LNCaP clone FGC (cell line): ENCODE measurements around the gene LIMS2.

ENCODE experiments used
- DNase-seq: peaks from one replicate; pipeline ENCODE4 v3.0.0-alpha.2; 2011; ENCODE audit warnings: low read depth
- H3K4me3 ChIP-seq: 2 replicates; pipeline ENCODE4 v1.5.1; 2011; ENCODE audit warnings: mild to moderate bottlenecking, low read depth, low read length, control low read depth
- TF ChIP-seq, protein P1 (sequence below): IDR thresholded peaks from 2 replicates; pipeline ENCODE4 v1.5.1; 2012; ENCODE audit warnings: mild to moderate bottlenecking; ENCODE audit not compliant: control insufficient read depth, insufficient read depth; ENCODE audit errors: extremely low read depth

The LIMS2 gene

DNA sequence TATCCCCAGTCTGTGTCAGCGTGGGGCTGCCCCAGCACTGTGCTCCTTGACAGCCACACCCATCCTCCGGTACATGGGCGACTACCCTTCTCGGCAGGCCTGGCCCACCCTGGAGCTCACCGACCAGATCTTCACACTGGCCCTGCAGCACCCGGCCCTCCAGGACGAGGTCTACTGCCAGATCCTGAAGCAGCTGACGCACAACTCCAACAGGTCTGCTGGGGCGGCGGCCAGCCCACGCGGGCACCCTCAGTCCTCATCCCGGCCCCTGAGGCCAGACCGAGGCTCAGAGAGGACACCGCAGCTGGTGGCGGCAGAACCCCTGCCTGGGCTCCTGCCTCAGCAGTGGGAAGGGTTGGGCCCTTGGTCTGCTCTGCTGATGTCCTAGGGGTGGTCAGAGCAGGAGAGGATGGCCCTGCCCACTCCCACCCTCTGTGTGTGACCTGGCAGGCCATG lies 43.8 kb downstream of the LIMS2 start:
- no peak for DNase-seq
- H3K4me3 ChIP-seq: no peak overlapping the region
- TF ChIP-seq, protein P1, sequence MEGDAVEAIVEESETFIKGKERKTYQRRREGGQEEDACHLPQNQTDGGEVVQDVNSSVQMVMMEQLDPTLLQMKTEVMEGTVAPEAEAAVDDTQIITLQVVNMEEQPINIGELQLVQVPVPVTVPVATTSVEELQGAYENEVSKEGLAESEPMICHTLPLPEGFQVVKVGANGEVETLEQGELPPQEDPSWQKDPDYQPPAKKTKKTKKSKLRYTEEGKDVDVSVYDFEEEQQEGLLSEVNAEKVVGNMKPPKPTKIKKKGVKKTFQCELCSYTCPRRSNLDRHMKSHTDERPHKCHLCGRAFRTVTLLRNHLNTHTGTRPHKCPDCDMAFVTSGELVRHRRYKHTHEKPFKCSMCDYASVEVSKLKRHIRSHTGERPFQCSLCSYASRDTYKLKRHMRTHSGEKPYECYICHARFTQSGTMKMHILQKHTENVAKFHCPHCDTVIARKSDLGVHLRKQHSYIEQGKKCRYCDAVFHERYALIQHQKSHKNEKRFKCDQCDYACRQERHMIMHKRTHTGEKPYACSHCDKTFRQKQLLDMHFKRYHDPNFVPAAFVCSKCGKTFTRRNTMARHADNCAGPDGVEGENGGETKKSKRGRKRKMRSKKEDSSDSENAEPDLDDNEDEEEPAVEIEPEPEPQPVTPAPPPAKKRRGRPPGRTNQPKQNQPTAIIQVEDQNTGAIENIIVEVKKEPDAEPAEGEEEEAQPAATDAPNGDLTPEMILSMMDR: no peak

- no peak for DNase-seq
- TF ChIP-seq, protein P1: no peak
- no peak overlapping the region for H3K4me3 ChIP-seq
Measured at GRCh38 chr2:127630864-127631540, 44.3 kb downstream of the LIMS2 start.

DNA sequence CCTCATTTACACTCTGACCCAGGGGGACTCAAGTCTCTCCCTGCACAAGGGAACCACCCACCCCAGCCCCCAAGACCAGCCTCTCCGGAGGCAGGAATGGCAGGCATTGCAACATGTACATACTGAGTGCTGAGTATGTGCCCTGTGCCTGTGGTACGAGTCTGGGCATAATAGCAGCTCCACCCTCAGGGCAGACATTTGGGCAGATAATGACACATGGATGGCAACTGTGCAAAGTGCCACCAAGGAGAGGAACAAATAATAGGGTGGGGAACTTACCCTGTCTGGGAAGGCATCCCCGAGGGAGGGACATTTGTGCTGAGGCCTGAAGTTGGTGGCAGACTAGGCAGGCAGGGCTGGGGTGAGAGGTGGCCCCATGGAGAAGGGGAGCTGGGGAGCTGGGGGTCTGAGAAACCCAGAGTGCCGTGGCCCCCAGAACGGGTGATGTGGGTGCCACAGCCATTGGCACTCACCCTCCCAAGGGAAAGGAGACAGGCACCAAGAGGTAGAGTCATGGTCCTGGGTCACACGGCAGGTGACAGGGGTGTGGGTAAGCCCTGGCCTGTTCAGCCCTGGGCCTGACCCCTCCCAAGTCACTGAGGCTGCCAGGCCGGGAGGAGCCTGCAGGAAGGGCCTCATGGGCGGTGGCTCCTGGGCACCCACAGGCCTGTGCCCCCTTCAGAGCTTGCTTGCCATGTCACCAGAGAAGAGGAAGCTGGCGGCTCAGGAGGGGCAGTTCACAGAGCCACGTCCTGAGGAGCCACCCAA lies 45.0 kb downstream of the LIMS2 start:
- no peak overlapping the region for H3K4me3 ChIP-seq
- TF ChIP-seq, protein P1: no peak

GRCh38 chr2:127629637-127630036 lies 45.7 kb downstream of the LIMS2 start:
- DNase-seq: no peak
- TF ChIP-seq, protein P1: no peak
- no peak overlapping the region for H3K4me3 ChIP-seq

More for the DNA sequence above, 45.0 kb downstream of the LIMS2 start:
- DNase-seq: no peak

DNA sequence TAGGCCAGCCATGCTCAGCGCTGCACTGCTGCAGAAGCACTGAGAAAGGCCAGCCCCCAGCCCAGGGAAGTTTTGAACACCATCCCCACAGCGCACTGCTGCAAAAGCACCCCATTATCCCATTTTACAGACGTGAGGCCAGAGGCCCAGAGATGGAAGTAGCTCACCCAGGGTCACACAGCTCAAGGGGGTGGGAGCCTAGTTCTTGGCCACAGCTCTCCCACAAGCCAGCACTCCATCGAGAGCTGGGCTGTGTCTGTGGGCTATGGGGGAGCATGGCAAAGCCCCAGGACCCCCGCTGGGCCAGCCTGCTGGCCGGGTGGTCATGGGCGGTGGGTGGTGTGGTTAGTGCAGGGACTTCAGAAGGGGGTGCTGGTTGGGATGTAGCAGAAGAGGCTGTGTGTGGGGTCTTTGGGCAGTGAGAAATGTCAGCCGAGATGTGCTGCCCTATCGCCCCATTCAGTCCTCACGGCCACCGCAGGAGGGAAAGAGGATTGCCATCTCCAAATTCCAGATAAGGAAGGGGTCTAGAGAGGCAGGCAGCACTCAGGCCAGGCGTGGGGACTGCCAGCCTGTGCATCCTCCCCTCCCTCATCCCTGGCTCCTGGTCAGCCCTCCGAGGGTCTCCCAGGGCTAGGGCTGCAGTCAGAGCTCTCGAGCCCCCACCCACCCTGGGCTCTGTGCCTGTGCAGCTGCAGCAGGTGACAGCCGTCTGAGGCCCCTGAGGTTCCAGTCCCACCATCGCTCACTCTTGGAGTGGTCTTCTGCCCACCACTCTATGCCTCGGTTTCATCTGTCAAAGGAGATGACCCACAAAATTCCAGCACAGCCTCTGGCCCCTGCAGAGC lies 46.3 kb downstream of the LIMS2 start:
- no peak overlapping the region for H3K4me3 ChIP-seq
- TF ChIP-seq, protein P1: no peak
- no peak for DNase-seq

DNA sequence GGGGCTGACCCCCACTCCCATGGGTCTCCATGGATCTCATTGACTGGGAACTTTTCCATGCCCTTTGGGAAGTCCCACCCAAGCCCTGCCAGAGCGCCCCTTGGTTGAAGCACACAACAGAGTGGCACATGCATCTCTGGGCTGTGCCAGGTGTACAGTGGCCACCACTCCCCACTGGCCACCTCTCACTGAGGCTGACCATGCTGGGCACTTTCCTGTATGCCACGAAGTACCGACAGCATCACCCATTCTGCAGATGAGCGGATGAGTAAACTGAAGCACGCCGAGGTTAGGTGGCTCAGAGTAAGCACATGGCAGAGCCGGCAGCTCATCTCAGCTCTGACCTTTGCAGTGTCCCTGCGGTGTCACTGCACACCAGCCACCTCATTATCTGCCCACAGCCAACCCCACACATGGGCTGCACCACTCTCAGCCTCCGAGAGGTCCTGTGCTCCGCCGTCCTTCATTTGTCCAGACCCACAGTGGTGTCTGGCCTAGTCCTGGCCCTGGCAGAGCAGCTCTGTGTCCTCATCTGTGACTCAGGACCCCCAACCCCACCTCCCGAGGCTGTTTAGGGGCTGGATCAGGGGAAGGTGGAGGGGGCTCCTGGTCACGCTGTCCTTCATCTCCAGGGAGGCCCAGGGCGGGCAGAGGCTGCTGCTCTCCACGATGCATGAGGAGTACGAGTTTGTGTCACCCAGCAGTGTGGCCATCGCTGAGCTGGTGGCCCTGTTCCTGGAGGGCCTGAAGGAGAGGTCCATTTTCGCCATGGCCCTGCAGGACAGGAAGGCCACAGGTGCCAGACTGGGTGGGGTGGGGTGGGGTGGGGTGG lies 47.4 kb downstream of the LIMS2 start:
- TF ChIP-seq, protein P1: no peak
- H3K4me3 ChIP-seq: no peak overlapping the region
- DNase-seq: no peak
